ENCODE results near the gene SUMO3.

GRCh38 chr21:44758141-44758561, 59.7 kb downstream of the SUMO3 start:
- TF ChIP-seq CTCF (IDR thresholded peaks at IDR 0.05; ENCODE audit: insufficient read depth, low read length, poor library complexity, severe bottlenecking) (no peak), EZH2phosphoT487 (conservative IDR thresholded peaks at IDR 0.05; ENCODE audit: low read length) (no peak)
